Measurements from ENCODE around the gene ZSCAN16.

DNA sequence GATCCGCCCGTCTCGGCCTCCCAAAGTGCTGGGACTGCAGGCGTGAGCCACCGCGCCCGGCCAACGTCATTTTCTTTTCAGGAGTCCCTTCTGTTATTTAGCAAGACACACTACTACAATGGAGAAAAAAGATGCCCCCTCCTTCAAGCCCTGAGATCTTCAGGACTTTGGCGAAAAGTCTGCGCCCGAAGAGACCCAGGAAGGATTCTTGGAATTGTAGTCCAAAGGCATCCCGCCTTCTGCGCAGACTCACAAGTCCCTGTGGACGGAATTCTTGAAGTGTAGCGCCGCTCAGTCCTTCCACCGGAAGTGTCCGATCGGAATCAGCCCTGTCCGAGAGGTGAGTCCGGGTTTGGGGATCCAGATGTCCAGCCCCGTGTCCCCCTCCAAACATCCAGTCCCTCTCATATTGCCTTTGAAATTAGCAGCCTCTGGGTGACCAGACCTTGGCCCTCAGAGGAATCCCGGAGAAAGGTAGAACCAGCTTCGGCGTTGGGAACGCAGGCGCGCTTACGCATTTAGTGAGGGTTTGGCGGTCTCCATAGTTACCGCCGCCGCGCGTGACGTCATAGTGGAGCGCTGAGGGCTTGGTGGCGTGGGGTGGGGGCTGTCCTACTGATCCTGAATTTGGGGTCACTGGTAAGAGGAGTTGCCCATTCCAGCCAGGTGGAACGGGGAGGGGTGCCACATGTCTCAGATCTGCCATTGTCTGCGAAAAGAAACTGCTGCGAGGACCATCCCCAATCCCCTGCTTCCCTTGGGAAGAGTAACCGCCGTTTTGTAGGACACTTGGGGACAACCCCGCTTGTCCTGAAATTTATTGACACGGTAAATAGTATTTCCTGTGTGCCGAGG is 43.6 kb upstream of the ZSCAN16 start:
- TF ChIP-seq EZH2 (IDR thresholded peaks at IDR 0.05; ENCODE audit: borderline replicate concordance, low read length) (no peak), CTCF (conservative IDR thresholded peaks at IDR 0.05 in 1 of 2, IDR thresholded peaks at IDR 0.05 in 1 of 2; ENCODE audit: extremely low read depth in 1 of 2, insufficient read depth in 1 of 2, low read depth in 1 of 2, low read length in 2 of 2) (no peak)

Data from mammary epithelial cell (primary cell).